Gastrocnemius medialis (tissue), 4 donors: ENCODE measurements around the gene TMEM132D.

Source experiments
- POLR2A ChIP-seq, 2 donors: fragments of 450-650 bp; IDR thresholded peaks; one replicate each; pipeline ENCODE4 v1.6.1; 2017; ENCODE audit warnings: antibody characterized with exemption in 2 of 2, mild to moderate bottlenecking in 2 of 2, moderate library complexity in 2 of 2
- TF ChIP-seq, protein P1 (sequence below), 5 experiments: fragments of 450-650 bp in 3 of 5; fragments of 200-600 bp in 2 of 5; sonication (generic) in 2 of 5; IDR thresholded peaks in 4 of 5; conservative IDR thresholded peaks in 1 of 5; 1 replicate in 4 of 5; 2 replicates in 1 of 5; pipeline ENCODE4 v1.5.1; 2016 to 2019; ENCODE audit warnings: antibody characterized with exemption in 5 of 5, mild to moderate bottlenecking in 3 of 5, moderate library complexity in 3 of 5

DNA sequence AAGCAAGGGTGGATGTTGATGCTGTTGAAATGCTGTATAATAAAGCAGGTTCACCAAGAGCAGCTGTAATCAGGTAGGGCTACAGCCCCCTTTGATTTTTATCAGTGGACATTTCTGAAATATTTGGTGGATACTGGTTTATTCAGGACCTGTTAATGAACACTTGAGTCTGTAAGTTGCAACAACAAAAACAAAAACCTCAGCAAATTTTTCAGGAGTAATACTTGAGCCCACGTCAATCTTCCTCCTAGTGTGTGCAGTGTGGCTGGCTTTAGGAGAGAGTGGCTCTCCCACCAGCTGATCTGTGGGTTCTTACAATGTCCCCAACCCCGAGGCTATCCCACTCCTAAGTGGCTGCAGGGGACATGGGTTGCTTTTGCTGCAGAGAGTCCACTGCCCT, 702.8 kb downstream of the TMEM132D start:
- TF ChIP-seq POLR2A (IDR thresholded peaks at IDR 0.05): no peak
- TF ChIP-seq, protein P1, sequence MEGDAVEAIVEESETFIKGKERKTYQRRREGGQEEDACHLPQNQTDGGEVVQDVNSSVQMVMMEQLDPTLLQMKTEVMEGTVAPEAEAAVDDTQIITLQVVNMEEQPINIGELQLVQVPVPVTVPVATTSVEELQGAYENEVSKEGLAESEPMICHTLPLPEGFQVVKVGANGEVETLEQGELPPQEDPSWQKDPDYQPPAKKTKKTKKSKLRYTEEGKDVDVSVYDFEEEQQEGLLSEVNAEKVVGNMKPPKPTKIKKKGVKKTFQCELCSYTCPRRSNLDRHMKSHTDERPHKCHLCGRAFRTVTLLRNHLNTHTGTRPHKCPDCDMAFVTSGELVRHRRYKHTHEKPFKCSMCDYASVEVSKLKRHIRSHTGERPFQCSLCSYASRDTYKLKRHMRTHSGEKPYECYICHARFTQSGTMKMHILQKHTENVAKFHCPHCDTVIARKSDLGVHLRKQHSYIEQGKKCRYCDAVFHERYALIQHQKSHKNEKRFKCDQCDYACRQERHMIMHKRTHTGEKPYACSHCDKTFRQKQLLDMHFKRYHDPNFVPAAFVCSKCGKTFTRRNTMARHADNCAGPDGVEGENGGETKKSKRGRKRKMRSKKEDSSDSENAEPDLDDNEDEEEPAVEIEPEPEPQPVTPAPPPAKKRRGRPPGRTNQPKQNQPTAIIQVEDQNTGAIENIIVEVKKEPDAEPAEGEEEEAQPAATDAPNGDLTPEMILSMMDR (IDR thresholded peaks at IDR 0.05 in 4 of 5, conservative IDR thresholded peaks at IDR 0.05 in 1 of 5): no peak
